Right kidney (tissue), 9 donors: Measurements from ENCODE around the gene SPSB2.
"Not testable (repeated sequence)": the region's sequence is repeated elsewhere in the genome, so short reads cannot be mapped to it uniquely, and the experiment has no call there.

Experiments used
- DNase-seq: peaks from one replicate; pipeline ENCODE4 v3.0.0-alpha.2; 2016
- long read RNA-seq, 8 donors: transcript quantifications; one replicate each; lab custom pipeline, GENCODE V29; 2026

SPSB2 gene
- long read RNA-seq, donor 1, partial matches to known transcripts: 123 of 125 reads
- long read RNA-seq, donor 1, other reads (novel, unspliced or antisense): 0 of 125 reads
- long read RNA-seq, donor 2, partial matches to known transcripts: 19 of 21 reads
- long read RNA-seq, donor 2, other reads (novel, unspliced or antisense): 0 of 21 reads
- long read RNA-seq, donor 3, partial matches to known transcripts: 68 of 71 reads
- long read RNA-seq, donor 3, other reads (novel, unspliced or antisense): 0 of 71 reads
- long read RNA-seq, donor 4, partial matches to known transcripts: 6 of 6 reads
- long read RNA-seq, donor 4, other reads (novel, unspliced or antisense): 0 of 6 reads
- long read RNA-seq, donor 5, partial matches to known transcripts: 392 of 474 reads
- long read RNA-seq, donor 5, other reads (novel, unspliced or antisense): 78 of 474 reads
- long read RNA-seq, donor 6, partial matches to known transcripts: 55 of 65 reads
- long read RNA-seq, donor 6, other reads (novel, unspliced or antisense): 6 of 65 reads
- long read RNA-seq, donor 7, partial matches to known transcripts: 207 of 259 reads
- long read RNA-seq, donor 7, other reads (novel, unspliced or antisense): 52 of 259 reads
- long read RNA-seq, donor 8, partial matches to known transcripts: 11 of 12 reads
- long read RNA-seq, donor 8, other reads (novel, unspliced or antisense): 0 of 12 reads

- peak; percentile 86 for DNase-seq
Observed at GRCh38 chr12:6873094-6874014, at the start of gene SPSB2. TSS of gene SPSB2 (minus strand) at chr12:6873303. CDS start at chr12:6872901, 402 bp downstream.

- DNase-seq: no peak
Observed at GRCh38 chr12:6921996-6922946, 49.2 kb upstream of the SPSB2 start.

- no peak for DNase-seq
Observed at GRCh38 chr12:6921539-6921938, 48.4 kb upstream of the SPSB2 start.

GRCh38 chr12:6919588-6919987 lies 46.5 kb upstream of the SPSB2 start:
- no peak for DNase-seq

- DNase-seq: no peak
Observed at GRCh38 chr12:6917491-6918231, 44.6 kb upstream of the SPSB2 start.

- no peak for DNase-seq
Observed at GRCh38 chr12:6916426-6917200, 43.5 kb upstream of the SPSB2 start.

- no peak for DNase-seq
Observed at GRCh38 chr12:6915789-6916285, 42.7 kb upstream of the SPSB2 start.

- DNase-seq: no peak
Observed at GRCh38 chr12:6914947-6915788, 42.1 kb upstream of the SPSB2 start.

- peak; percentile 75 for DNase-seq
Observed at GRCh38 chr12:6914246-6914946, 41.3 kb upstream of the SPSB2 start, which contains the start of gene ENO2. TSS of gene ENO2 (plus strand) at chr12:6914580. CDS start at chr12:6915833, 1,253 bp downstream.

- no peak for DNase-seq
Observed at GRCh38 chr12:6912164-6912935, 39.2 kb upstream of the SPSB2 start.

GRCh38 chr12:6909421-6910145 lies 36.5 kb upstream of the SPSB2 start:
- DNase-seq: no peak

- DNase-seq: not testable (repeated sequence)
Observed at GRCh38 chr12:6908141-6908540, 35.0 kb upstream of the SPSB2 start.

GRCh38 chr12:6905414-6906040 lies 32.4 kb upstream of the SPSB2 start:
- DNase-seq: no peak

GRCh38 chr12:6904280-6905276 lies 31.5 kb upstream of the SPSB2 start, which contains the start of gene LRRC23:
TSS of gene LRRC23 (plus strand) at chr12:6904822. CDS start at chr12:6905634, 812 bp downstream.
- peak; percentile 89 for DNase-seq
